Measurements from ENCODE around the gene RNF148.

Gene RNF148

DNA sequence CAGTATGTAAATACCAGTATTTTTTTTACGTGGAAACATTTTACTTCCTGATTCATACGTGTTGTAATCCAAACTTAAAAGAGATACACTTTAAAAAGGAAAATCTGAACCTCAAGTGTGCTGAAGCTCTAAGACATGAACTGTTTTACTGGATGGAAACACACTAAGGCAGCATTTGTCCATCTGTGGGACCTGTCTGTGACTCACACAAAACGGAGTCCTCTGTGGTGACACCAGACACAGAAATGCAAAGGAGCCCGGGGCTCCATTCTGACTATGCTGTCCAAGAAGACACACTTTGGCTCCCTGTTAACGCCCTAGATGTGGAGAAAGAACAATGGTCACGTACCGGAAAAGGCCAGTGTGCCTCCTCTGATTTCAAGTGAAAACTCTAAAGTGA, 27.7 kb downstream of the RNF148 start:
- H3K4me3 ChIP-seq (ENCODE audit: low read depth in 1 of 2, low read length in 2 of 2): no peak overlapping the region
- no peaks in the 10 kb centered on the region for H3K9me3 ChIP-seq (ENCODE audit: low read length)
- H3K9ac ChIP-seq (ENCODE audit: low read length): no peak overlapping the region
- H3K27ac ChIP-seq (ENCODE audit: low read depth, low read length): no peak overlapping the region
- no peaks in the 10 kb centered on the region for H3K4me1 ChIP-seq (ENCODE audit: insufficient read depth, low read length)
- no peaks in the 10 kb centered on the region for H3K27me3 ChIP-seq (ENCODE audit: control insufficient read depth in 1 of 2, insufficient read depth in 2 of 2, low read length in 2 of 2)
- H3K36me3 ChIP-seq (ENCODE audit: insufficient read depth, low read length): no peaks in the 10 kb centered on the region

- Histone ChIP-seq H3K4me1 (ENCODE audit: insufficient read depth, low read length) (no peaks in the 10 kb centered on the region), H3K9me3 (ENCODE audit: low read length) (no peaks in the 10 kb centered on the region), H3K27ac (ENCODE audit: low read depth, low read length) (no peak overlapping the region), H3K27me3 (ENCODE audit: control insufficient read depth in 1 of 2, insufficient read depth in 2 of 2, low read length in 2 of 2) (no peaks in the 10 kb centered on the region), H3K4me3 (ENCODE audit: low read depth in 1 of 2, low read length in 2 of 2) (no peak overlapping the region), H3K9ac (ENCODE audit: low read length) (no peak overlapping the region), H3K36me3 (ENCODE audit: insufficient read depth, low read length) (no peaks in the 10 kb centered on the region)
These were observed 28.2 kb downstream of the RNF148 start for GRCh38 chr7:122674502-122674901.

GRCh38 chr7:122673951-122674350, 28.8 kb downstream of the RNF148 start:
- Histone ChIP-seq H3K9me3 (ENCODE audit: low read length) (no peaks in the 10 kb centered on the region), H3K9ac (ENCODE audit: low read length) (no peak overlapping the region), H3K27me3 (ENCODE audit: control insufficient read depth in 1 of 2, insufficient read depth in 2 of 2, low read length in 2 of 2) (no peaks in the 10 kb centered on the region), H3K27ac (ENCODE audit: low read depth, low read length) (no peak overlapping the region), H3K4me3 (ENCODE audit: low read depth in 1 of 2, low read length in 2 of 2) (no peak overlapping the region), H3K4me1 (ENCODE audit: insufficient read depth, low read length) (no peaks in the 10 kb centered on the region), H3K36me3 (ENCODE audit: insufficient read depth, low read length) (no peaks in the 10 kb centered on the region)

GRCh38 chr7:122672536-122672935, 30.2 kb downstream of the RNF148 start:
- H3K9me3 ChIP-seq (ENCODE audit: low read length): no peaks in the 10 kb centered on the region
- no peaks in the 10 kb centered on the region for H3K36me3 ChIP-seq (ENCODE audit: insufficient read depth, low read length)
- H3K27me3 ChIP-seq (ENCODE audit: control insufficient read depth in 1 of 2, insufficient read depth in 2 of 2, low read length in 2 of 2): no peaks in the 10 kb centered on the region
- H3K27ac ChIP-seq (ENCODE audit: low read depth, low read length): no peak overlapping the region
- H3K4me1 ChIP-seq (ENCODE audit: insufficient read depth, low read length): no peaks in the 10 kb centered on the region
- no peak overlapping the region for H3K9ac ChIP-seq (ENCODE audit: low read length)
- no peak overlapping the region for H3K4me3 ChIP-seq (ENCODE audit: low read depth in 1 of 2, low read length in 2 of 2)

- Histone ChIP-seq H3K9me3 (ENCODE audit: low read length) (no peaks in the 10 kb centered on the region), H3K4me3 (ENCODE audit: low read depth in 1 of 2, low read length in 2 of 2) (no peak overlapping the region), H3K9ac (ENCODE audit: low read length) (no peak overlapping the region), H3K27me3 (ENCODE audit: control insufficient read depth in 1 of 2, insufficient read depth in 2 of 2, low read length in 2 of 2) (no peaks in the 10 kb centered on the region), H3K36me3 (ENCODE audit: insufficient read depth, low read length) (no peaks in the 10 kb centered on the region), H3K27ac (ENCODE audit: low read depth, low read length) (no peak overlapping the region), H3K4me1 (ENCODE audit: insufficient read depth, low read length) (no peaks in the 10 kb centered on the region)
These were observed 39.0 kb downstream of the RNF148 start for GRCh38 chr7:122663733-122664132.

- no peak overlapping the region for H3K9ac ChIP-seq (ENCODE audit: low read length)
- no peak overlapping the region for H3K4me3 ChIP-seq (ENCODE audit: low read depth in 1 of 2, low read length in 2 of 2)
- no peaks in the 10 kb centered on the region for H3K27me3 ChIP-seq (ENCODE audit: control insufficient read depth in 1 of 2, insufficient read depth in 2 of 2, low read length in 2 of 2)
- no peaks in the 10 kb centered on the region for H3K9me3 ChIP-seq (ENCODE audit: low read length)
- no peak overlapping the region for H3K27ac ChIP-seq (ENCODE audit: low read depth, low read length)
- no peaks in the 10 kb centered on the region for H3K36me3 ChIP-seq (ENCODE audit: insufficient read depth, low read length)
- no peaks in the 10 kb centered on the region for H3K4me1 ChIP-seq (ENCODE audit: insufficient read depth, low read length)
These were observed 43.9 kb downstream of the RNF148 start for GRCh38 chr7:122658856-122659255.

DNA sequence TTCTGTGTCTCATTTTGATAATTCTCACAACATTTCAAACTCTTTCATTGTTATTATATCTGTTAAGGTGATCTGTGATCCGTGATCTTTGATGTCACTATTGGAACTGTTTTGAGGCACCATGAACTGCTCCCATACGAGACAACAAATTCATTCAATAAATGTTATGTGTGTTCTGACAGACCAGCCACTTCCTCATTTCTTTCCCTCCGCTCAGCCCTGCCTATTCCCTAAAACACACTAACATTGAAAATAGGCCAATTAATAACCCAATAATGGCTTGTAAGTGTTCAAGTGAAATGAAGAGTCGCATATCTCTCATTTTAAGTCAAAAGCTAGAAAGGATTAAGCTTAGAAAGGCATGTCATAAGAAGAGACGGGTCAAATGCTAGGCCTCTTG, 49.0 kb downstream of the RNF148 start:
- H3K27ac ChIP-seq (ENCODE audit: low read depth, low read length): no peak overlapping the region
- H3K9me3 ChIP-seq (ENCODE audit: low read length): no peaks in the 10 kb centered on the region
- H3K4me1 ChIP-seq (ENCODE audit: insufficient read depth, low read length): no peaks in the 10 kb centered on the region
- H3K4me3 ChIP-seq (ENCODE audit: low read depth in 1 of 2, low read length in 2 of 2): no peak overlapping the region
- H3K36me3 ChIP-seq (ENCODE audit: insufficient read depth, low read length): no peaks in the 10 kb centered on the region
- no peak overlapping the region for H3K9ac ChIP-seq (ENCODE audit: low read length)
- H3K27me3 ChIP-seq (ENCODE audit: control insufficient read depth in 1 of 2, insufficient read depth in 2 of 2, low read length in 2 of 2): no peaks in the 10 kb centered on the region

- no peaks in the 10 kb centered on the region for H3K27me3 ChIP-seq (ENCODE audit: control insufficient read depth in 1 of 2, insufficient read depth in 2 of 2, low read length in 2 of 2)
- H3K27ac ChIP-seq (ENCODE audit: low read depth, low read length): no peak overlapping the region
These were observed 49.8 kb downstream of the RNF148 start for GRCh38 chr7:122652876-122653275.

More at GRCh38 chr7:122652876-122653275, 49.8 kb downstream of the RNF148 start:
- Histone ChIP-seq H3K4me3 (ENCODE audit: low read depth in 1 of 2, low read length in 2 of 2) (no peak overlapping the region), H3K9me3 (ENCODE audit: low read length) (no peaks in the 10 kb centered on the region), H3K9ac (ENCODE audit: low read length) (no peak overlapping the region), H3K4me1 (ENCODE audit: insufficient read depth, low read length) (no peaks in the 10 kb centered on the region), H3K36me3 (ENCODE audit: insufficient read depth, low read length) (no peaks in the 10 kb centered on the region)
